ENCODE measurements around the gene PCCA. TPM values are rescaled to one million over a fixed set of nuclear protein-coding genes. Genes with fewer than 3 reads are reported as not detected.

Gene PCCA
- total and polyA plus RNA-seq, 2 experiments from 2014 or later, result 41.9 to 46.6 TPM

DNA sequence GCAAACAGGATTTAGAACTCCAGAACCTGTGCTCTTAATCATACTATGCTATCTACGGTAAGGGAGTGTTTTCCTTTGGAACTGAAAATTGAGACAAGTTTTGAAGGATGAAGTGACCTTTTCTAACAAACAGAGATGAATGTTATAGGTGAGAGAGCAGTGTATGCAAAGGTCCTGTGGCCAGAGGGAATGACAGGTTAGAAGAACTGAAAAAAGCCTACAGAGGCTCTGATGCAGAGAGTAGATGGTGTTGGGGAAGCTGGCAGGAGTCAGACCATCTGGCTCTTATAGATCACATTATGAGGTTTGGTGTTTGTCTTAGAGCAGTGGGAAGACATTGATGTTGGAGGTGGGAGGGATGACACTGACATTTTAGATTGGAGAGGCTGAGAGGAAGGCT is 2.0 kb downstream of the PCCA start:
- Histone ChIP-seq H3K4me3 (peak overlapping the region; percentile 97), H3K36me3 (ENCODE audit: insufficient read depth) (peaks cover 5% of the 10 kb centered on the region; the same call in 1 of the 2 replicates), H3K9me2 (ENCODE audit: insufficient read depth) (0 out of 2 replicates have a peak, but pooled peaks cover 5% of the 10 kb centered on the region), H3K4me1 (ENCODE audit: insufficient read depth) (peaks cover 22% of the 10 kb centered on the region), H2AFZ (no peak overlapping the region), H3F3A (replicated peaks; ENCODE audit: low read depth) (no peaks in the 10 kb centered on the region; the same call in 1 of the 2 replicates), H4K20me1 (replicated peaks; ENCODE audit: insufficient read depth) (peaks cover 38% of the 10 kb centered on the region), H3K4me2 (peak overlapping the region; percentile 96; the same call in 1 of the 2 replicates), H3K27me3 (ENCODE audit: insufficient read depth) (no peaks in the 10 kb centered on the region), H3K79me2 (replicated peaks; ENCODE audit: insufficient read depth) (peaks cover 80% of the 10 kb centered on the region), H3K27ac (ENCODE audit: low read depth) (no peak overlapping the region)
- peaks cover 27% of the 10 kb centered on the region for H3K4me1 Mint-ChIP-seq
- TF ChIP-seq ZNF114 (CRISPR knock-in tag; IDR thresholded peaks at IDR 0.05) (no peak), POLR2AphosphoS5 (IDR thresholded peaks at IDR 0.05; ENCODE audit: low read depth) (no peak), CREB1 (CRISPR knock-in tag; IDR thresholded peaks at IDR 0.05; ENCODE audit: low read depth) (no peak), NANOG (IDR thresholded peaks at IDR 0.05; ENCODE audit: borderline replicate concordance) (no peak), ZNF331 (CRISPR knock-in tag; IDR thresholded peaks at IDR 0.05; ENCODE audit: low read depth) (no peak), EZH2phosphoT487 (IDR thresholded peaks at IDR 0.05; ENCODE audit: unreplicated experiment) (no peak)
- TF ChIP-seq, protein P1, sequence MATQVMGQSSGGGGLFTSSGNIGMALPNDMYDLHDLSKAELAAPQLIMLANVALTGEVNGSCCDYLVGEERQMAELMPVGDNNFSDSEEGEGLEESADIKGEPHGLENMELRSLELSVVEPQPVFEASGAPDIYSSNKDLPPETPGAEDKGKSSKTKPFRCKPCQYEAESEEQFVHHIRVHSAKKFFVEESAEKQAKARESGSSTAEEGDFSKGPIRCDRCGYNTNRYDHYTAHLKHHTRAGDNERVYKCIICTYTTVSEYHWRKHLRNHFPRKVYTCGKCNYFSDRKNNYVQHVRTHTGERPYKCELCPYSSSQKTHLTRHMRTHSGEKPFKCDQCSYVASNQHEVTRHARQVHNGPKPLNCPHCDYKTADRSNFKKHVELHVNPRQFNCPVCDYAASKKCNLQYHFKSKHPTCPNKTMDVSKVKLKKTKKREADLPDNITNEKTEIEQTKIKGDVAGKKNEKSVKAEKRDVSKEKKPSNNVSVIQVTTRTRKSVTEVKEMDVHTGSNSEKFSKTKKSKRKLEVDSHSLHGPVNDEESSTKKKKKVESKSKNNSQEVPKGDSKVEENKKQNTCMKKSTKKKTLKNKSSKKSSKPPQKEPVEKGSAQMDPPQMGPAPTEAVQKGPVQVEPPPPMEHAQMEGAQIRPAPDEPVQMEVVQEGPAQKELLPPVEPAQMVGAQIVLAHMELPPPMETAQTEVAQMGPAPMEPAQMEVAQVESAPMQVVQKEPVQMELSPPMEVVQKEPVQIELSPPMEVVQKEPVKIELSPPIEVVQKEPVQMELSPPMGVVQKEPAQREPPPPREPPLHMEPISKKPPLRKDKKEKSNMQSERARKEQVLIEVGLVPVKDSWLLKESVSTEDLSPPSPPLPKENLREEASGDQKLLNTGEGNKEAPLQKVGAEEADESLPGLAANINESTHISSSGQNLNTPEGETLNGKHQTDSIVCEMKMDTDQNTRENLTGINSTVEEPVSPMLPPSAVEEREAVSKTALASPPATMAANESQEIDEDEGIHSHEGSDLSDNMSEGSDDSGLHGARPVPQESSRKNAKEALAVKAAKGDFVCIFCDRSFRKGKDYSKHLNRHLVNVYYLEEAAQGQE (IDR thresholded peaks at IDR 0.05; ENCODE audit: unreplicated experiment), result no peak
- TF ChIP-seq, protein P2, sequence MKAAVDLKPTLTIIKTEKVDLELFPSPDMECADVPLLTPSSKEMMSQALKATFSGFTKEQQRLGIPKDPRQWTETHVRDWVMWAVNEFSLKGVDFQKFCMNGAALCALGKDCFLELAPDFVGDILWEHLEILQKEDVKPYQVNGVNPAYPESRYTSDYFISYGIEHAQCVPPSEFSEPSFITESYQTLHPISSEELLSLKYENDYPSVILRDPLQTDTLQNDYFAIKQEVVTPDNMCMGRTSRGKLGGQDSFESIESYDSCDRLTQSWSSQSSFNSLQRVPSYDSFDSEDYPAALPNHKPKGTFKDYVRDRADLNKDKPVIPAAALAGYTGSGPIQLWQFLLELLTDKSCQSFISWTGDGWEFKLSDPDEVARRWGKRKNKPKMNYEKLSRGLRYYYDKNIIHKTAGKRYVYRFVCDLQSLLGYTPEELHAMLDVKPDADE (IDR thresholded peaks at IDR 0.05), result no peak
- H3K27ac Mint-ChIP-seq, result no peak overlapping the region
- peaks cover 4% of the 10 kb centered on the region for H3K27me3 Mint-ChIP-seq (ENCODE audit: insufficient read depth, low read depth, poor library complexity)
- DNase-seq (ENCODE audit: low spot score) (no peak), ATAC-seq (no peak)
- H3K9me3 Mint-ChIP-seq, result peaks cover 4% of the 10 kb centered on the region; the same call in 1 of the 3 replicates
- H3K36me3 Mint-ChIP-seq (ENCODE audit: low read depth), result peaks cover 34% of the 10 kb centered on the region
- H3K4me3 Mint-ChIP-seq, result peak overlapping the region; percentile 92; the same call in 1 of the 3 replicates

DNA sequence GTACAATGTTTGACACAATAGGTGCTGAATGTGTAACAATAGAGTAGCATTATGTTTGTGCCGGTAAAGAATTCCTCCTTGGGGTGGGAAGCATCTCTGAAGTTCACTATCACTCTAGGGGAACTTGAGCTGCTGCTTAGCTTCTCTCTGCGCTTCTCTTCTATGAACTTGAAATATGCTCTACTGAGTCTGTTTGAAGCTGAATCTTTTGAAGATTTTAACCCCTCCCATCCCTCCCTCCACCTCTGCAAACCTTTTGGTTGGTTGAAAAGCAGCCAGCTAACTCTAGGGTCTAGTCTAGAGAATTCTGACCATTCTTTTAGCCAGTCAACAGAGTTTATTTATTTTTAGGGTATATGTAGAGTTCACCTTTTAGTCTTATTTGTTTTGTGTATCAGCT is 2.5 kb downstream of the PCCA start:
- Histone ChIP-seq H3K4me1 (ENCODE audit: insufficient read depth) (peaks cover 22% of the 10 kb centered on the region), H3K27ac (ENCODE audit: low read depth) (no peak overlapping the region), H3K4me3 (peak overlapping the region; percentile 97; the same call in 1 of the 2 replicates), H3K27me3 (ENCODE audit: insufficient read depth) (no peaks in the 10 kb centered on the region), H3K79me2 (replicated peaks; ENCODE audit: insufficient read depth) (peaks cover 86% of the 10 kb centered on the region), H3K4me2 (0 out of 2 replicates have a peak overlapping the region, but pooled peaks have one; percentile 28), H3F3A (replicated peaks; ENCODE audit: low read depth) (no peaks in the 10 kb centered on the region; the same call in 1 of the 2 replicates), H3K9me2 (ENCODE audit: insufficient read depth) (0 out of 2 replicates have a peak, but pooled peaks cover 5% of the 10 kb centered on the region), H2AFZ (no peak overlapping the region), H3K36me3 (ENCODE audit: insufficient read depth) (0 out of 2 replicates have a peak, but pooled peaks cover under 1% of the 10 kb centered on the region), H4K20me1 (replicated peaks; ENCODE audit: insufficient read depth) (peaks cover 41% of the 10 kb centered on the region)
- peaks cover 29% of the 10 kb centered on the region for H3K36me3 Mint-ChIP-seq (ENCODE audit: low read depth)
- H3K9me3 Mint-ChIP-seq, result peaks cover 4% of the 10 kb centered on the region; the same call in 1 of the 3 replicates
- H3K4me3 Mint-ChIP-seq, result no peak overlapping the region
- ATAC-seq, result no peak
- no peak for DNase-seq (ENCODE audit: low spot score)
- peaks cover 4% of the 10 kb centered on the region for H3K27me3 Mint-ChIP-seq (ENCODE audit: insufficient read depth, low read depth, poor library complexity)
- peaks cover 27% of the 10 kb centered on the region for H3K4me1 Mint-ChIP-seq
- no peak overlapping the region for H3K27ac Mint-ChIP-seq
- TF ChIP-seq NANOG (IDR thresholded peaks at IDR 0.05; ENCODE audit: borderline replicate concordance) (no peak), CREB1 (CRISPR knock-in tag; IDR thresholded peaks at IDR 0.05; ENCODE audit: low read depth) (no peak)
- TF ChIP-seq, protein P1 (IDR thresholded peaks at IDR 0.05; ENCODE audit: unreplicated experiment), result no peak

All from GM23338 (cell line).